Transverse colon (tissue), 4 donors: ENCODE results near the gene GFOD1. TPM values are rescaled to one million over a fixed set of nuclear protein-coding genes. Genes with fewer than 3 reads are reported as not detected.
"Not testable (repeated sequence)": the region's sequence is repeated elsewhere in the genome, so short reads cannot be mapped to it uniquely, and the experiment has no call there.

Source experiments
- DNase-seq: peaks from one replicate; pipeline ENCODE4 v3.0.0-alpha.2; 2019
- H3K27ac ChIP-seq, 4 donors: fragments of 200-600 bp; sonication (generic); 2 replicates each; pipeline ENCODE4 v1.5.1; 2016 to 2018; ENCODE audit warnings: inconsistent platforms in 4 of 4
- H3K27me3 ChIP-seq: fragments of 200-600 bp; sonication (generic); 2 replicates; pipeline ENCODE4 v1.5.1; 2017; ENCODE audit warnings: inconsistent platforms
- H3K36me3 ChIP-seq, 4 donors: fragments of 200-600 bp; sonication (generic); 2 replicates each; pipeline ENCODE4 v1.5.1; 2017 to 2019; ENCODE audit warnings: inconsistent platforms in 4 of 4
- H3K4me1 ChIP-seq, 4 donors: fragments of 200-600 bp; sonication (generic); 2 replicates each; pipeline ENCODE4 v1.5.1; 2017 to 2020; ENCODE audit warnings: inconsistent platforms in 4 of 4
- H3K4me3 ChIP-seq, 4 donors: fragments of 200-600 bp; sonication (generic); 1 replicate in 1 of 4; 2 replicates in 3 of 4; pipeline versions ENCODE4 v1.5.1 to v1.6.1; 2017 to 2019; ENCODE audit warnings: inconsistent platforms in 4 of 4
- H3K9me3 ChIP-seq, 2 donors: fragments of 200-600 bp; sonication (generic); 2 replicates each; pipeline ENCODE4 v1.5.1; 2017 to 2019; ENCODE audit warnings: inconsistent platforms in 2 of 2
- EP300 ChIP-seq: sonication (generic); formaldehyde crosslinking; IDR thresholded peaks from one replicate; pipeline ENCODE4 v1.6.1; 2017; ENCODE audit warnings: antibody characterized with exemption, low read depth
- POLR2A ChIP-seq: fragments of 450-650 bp; IDR thresholded peaks from one replicate; pipeline ENCODE4 v1.6.1; 2016; ENCODE audit warnings: antibody characterized with exemption, mild to moderate bottlenecking, moderate library complexity
- POLR2AphosphoS5 ChIP-seq, 3 donors: sonication (generic); formaldehyde crosslinking; IDR thresholded peaks; one replicate each; pipeline ENCODE4 v1.6.1; 2016; ENCODE audit warnings: antibody characterized with exemption in 3 of 3
- WGBS, 2 donors: methylation state at CpG; one replicate each; pipeline ENCODE4 v1.1.5; 2018; ENCODE audit warnings: low coverage in 1 of 2; 5-methylcytosine and 5-hydroxymethylcytosine counted together
- in situ Hi-C, 4 donors: fragments of 200-750 bp; cut with MboI; loops; one replicate each; pipeline versions ENCODE4 v1.15.0 to v1.15.1; 2017; ENCODE audit warnings: low sequenced_read_pairs in 3 of 4, low pct_ligation_motif_present in 1 of 4, low pct_unique_long_range_greater_than_20kb in 1 of 4
- intact Hi-C: fragments of 100-400 bp; cut with DNase I; formaldehyde crosslinking; loops from one replicate; pipeline ENCODE4 v1.15.1; 2023; ENCODE audit warnings: low total_unique reads
- total RNA-seq, 4 donors: library from RNA; depleted of rRNA; stranded (reverse); fragments of >200 nt; gene quantifications; one replicate each; pipeline ENCODE4 v1.1.0, GENCODE V29; 2016
- TF ChIP-seq, protein P1 (sequence below), 5 experiments: fragments of 200-600 bp in 3 of 5; fragments of 450-650 bp in 2 of 5; sonication (generic) in 3 of 5; IDR thresholded peaks; 1 replicate in 2 of 5; 2 replicates in 3 of 5; pipeline ENCODE4 v1.5.1; 2016 to 2017; ENCODE audit warnings: antibody characterized with exemption in 5 of 5, inconsistent platforms in 3 of 5, mild to moderate bottlenecking in 2 of 5, moderate library complexity in 1 of 5

The GFOD1 gene
- total RNA-seq, 4 donors from 2014 or later = 8.4 to 36.7 (median 19.9) TPM

DNA sequence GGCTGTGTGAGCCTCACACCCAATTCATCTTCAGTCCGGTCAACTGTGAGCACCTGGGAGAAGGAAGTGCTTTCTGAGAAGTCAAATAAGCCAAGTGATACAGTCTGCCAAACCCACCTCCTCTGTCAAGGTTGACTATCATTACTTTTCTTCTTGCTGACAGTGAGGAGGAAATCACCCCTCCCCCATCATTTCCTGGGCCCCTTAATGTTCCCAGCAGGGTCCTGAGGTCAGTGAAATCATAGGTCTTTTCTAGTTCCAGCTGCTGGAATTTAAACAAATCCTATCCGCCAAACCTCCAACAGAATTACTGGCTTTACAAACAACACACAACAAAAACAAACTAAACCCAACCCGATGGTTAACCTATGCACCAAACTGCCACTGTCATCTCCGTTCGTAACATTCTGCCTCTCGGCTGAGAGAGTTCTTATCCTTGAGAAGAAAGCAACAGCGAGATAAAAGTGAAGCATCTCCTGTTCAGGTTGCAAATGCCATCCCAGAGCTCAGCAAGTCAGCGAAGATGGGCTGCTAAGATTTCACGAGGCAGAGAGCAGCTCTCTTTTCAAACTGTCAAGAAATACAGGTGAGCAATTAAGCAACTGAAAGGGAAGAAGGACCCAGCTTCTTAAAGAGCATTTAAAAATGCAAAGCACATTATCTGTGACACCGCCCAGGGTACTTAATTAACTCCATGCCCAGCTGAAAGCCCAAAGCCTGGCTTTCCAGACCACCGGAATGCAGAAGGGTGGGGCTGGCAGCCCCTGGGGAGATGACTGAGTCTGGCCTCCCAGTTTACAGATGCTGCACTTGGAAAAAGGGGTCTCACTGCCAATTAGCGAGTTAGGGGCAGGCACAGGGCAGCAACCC lies 24.7 kb downstream of the GFOD1 start:
- H3K9me3 ChIP-seq = no peaks in the 10 kb centered on the region
- H3K36me3 ChIP-seq = no peaks in the 10 kb centered on the region
- in situ Hi-C loops (no loop called here), intact Hi-C loops (no loop called here)
- no peak for TF ChIP-seq EP300
- TF ChIP-seq, protein P1, sequence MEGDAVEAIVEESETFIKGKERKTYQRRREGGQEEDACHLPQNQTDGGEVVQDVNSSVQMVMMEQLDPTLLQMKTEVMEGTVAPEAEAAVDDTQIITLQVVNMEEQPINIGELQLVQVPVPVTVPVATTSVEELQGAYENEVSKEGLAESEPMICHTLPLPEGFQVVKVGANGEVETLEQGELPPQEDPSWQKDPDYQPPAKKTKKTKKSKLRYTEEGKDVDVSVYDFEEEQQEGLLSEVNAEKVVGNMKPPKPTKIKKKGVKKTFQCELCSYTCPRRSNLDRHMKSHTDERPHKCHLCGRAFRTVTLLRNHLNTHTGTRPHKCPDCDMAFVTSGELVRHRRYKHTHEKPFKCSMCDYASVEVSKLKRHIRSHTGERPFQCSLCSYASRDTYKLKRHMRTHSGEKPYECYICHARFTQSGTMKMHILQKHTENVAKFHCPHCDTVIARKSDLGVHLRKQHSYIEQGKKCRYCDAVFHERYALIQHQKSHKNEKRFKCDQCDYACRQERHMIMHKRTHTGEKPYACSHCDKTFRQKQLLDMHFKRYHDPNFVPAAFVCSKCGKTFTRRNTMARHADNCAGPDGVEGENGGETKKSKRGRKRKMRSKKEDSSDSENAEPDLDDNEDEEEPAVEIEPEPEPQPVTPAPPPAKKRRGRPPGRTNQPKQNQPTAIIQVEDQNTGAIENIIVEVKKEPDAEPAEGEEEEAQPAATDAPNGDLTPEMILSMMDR (IDR thresholded peaks at IDR 0.05) = no peak
- no peak for TF ChIP-seq POLR2AphosphoS5 (IDR thresholded peaks at IDR 0.05)
- TF ChIP-seq POLR2A = no peak
- peaks cover 6 to 29% (median 8%) of the 10 kb centered on the region in 4 donors for H3K4me1 ChIP-seq
- DNase-seq = no peak
- H3K4me3 ChIP-seq = no peak overlapping the region
- no peaks in the 10 kb centered on the region for H3K27me3 ChIP-seq
- H3K27ac ChIP-seq = no peak overlapping the region
- WGBS, 2 donors = 75 to 88% methylated on average over 8 to 12 of the region's 12 CpGs

DNA sequence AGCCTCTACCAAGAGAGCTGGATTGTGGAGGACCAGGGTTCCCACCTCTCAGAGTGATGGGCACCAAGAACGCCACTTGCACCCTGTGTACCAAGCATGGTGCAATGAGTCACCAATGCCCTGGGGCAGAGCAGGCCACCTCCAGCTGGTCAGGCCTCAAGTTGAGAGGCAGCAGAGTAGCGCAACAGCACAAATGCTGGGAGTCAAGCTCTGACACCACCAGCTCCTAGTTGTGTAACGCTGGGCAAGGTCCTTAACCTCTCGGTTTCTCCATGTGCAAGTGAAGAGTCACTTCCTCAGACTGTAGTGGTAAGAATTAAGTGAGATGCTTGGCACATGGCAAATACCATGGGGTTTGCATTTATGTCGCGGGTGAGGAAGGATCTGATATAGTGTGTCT lies 25.6 kb downstream of the GFOD1 start:
- H3K27ac ChIP-seq = no peak overlapping the region
- in situ Hi-C loops (no loop called here), intact Hi-C loops (no loop called here)
- DNase-seq = no peak
- WGBS, 2 donors = 81% methylated on average over 6 of the region's 6 CpGs; no CpG with 5 or more reads in 1 of the 2 donors
- TF ChIP-seq, protein P1 (IDR thresholded peaks at IDR 0.05) = no peak
- TF ChIP-seq POLR2A (no peak), POLR2AphosphoS5 (IDR thresholded peaks at IDR 0.05) (no peak), EP300 (no peak)
- H3K27me3 ChIP-seq = no peaks in the 10 kb centered on the region
- no peak overlapping the region for H3K4me3 ChIP-seq
- H3K9me3 ChIP-seq = no peaks in the 10 kb centered on the region
- peaks cover 0 to 20% (median 7%) of the 10 kb centered on the region in 4 donors for H3K4me1 ChIP-seq
- H3K36me3 ChIP-seq = no peaks in the 10 kb centered on the region

DNA sequence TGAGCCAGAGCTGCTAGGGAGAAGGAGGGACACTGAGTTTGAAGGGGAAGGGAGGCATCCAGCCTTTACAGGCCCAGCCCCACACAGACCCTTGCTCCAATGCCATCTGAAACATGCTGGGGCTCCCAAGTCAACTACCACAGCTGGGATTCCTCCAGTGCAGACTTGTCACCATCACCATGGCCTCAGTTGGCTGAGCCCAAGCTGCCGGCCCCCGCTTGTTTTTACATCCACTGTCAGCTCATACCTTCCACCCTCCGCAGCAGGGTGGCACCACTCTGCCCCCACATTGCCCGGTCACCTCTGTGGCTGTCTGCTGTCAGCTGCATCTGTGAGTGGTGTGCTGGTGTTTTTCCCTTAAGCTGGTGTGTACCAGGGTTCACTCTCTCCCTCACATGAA lies 26.1 kb downstream of the GFOD1 start:
- Histone ChIP-seq H3K27ac (no peak overlapping the region), H3K27me3 (no peaks in the 10 kb centered on the region), H3K36me3 (no peaks in the 10 kb centered on the region), H3K9me3 (no peaks in the 10 kb centered on the region), H3K4me3 (no peak overlapping the region), H3K4me1 (peaks cover 0 to 15% (median 4%) of the 10 kb centered on the region in 4 donors)
- TF ChIP-seq EP300 = no peak
- intact Hi-C loops = no loop called here
- in situ Hi-C loops = no loop called here
- 88% methylated on average over 4 of the region's 4 CpGs; no CpG with 5 or more reads in 1 of the 2 donors for WGBS, 2 donors
- no peak for DNase-seq

DNA sequence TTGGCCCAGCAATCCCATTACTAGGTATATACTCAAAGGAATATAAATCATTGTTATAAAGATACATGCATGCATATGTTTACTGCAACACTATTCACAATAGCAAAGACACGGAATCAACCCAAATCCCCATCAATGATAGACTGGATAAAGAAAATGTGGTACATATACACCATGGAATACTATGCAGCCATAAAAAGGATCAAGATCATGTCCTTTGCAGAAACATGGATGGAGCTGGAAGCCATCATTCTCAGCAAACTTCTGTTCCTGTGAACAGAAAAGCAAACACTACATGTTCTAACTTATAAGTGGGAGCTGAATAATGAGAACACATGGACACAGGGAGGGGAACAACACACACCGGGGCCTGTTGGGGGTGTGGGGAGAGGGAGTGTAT lies 27.1 kb downstream of the GFOD1 start:
- DNase-seq, H3K4me3 ChIP-seq, intact Hi-C loops, H3K9me3 ChIP-seq, H3K36me3 ChIP-seq, H3K27ac ChIP-seq, in situ Hi-C loops, H3K27me3 ChIP-seq: not testable (repeated sequence)
- peaks cover 0 to 15% (median 4%) of the 10 kb centered on the region in 4 donors for H3K4me1 ChIP-seq
- WGBS, 2 donors = 63 to 70% methylated on average over 2 of the region's 2 CpGs

DNA sequence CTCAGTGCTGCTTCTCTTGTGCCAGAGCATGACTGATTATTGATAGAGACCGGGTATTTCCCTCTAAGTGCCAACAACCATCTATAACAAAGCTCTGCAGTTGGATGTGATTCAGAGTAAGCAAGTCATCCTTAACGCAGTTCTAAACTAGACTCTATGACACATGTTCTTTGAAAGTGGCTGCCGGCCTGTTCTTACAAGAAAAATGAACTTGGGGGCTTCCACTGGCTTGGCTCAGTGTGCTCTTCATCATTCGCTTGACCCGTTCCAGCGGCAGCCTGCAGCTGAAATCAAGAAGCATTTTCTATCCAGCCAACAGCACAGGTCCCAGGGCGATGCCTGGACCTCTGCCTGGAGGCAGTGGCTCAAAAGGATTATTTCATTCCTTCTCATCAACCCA lies 29.8 kb downstream of the GFOD1 start:
- Histone ChIP-seq H3K36me3 (no peaks in the 10 kb centered on the region), H3K4me1 (peaks cover 11 to 30% (median 16%) of the 10 kb centered on the region in 4 donors), H3K27ac (peak overlapping the region in 1 of 4 donors; percentile 7), H3K4me3 (no peak overlapping the region), H3K27me3 (no peaks in the 10 kb centered on the region), H3K9me3 (no peaks in the 10 kb centered on the region)
- no peak for DNase-seq
- 80% methylated on average over 7 of the region's 7 CpGs; no CpG with 5 or more reads in 1 of the 2 donors for WGBS, 2 donors
- no peak for TF ChIP-seq EP300
- TF ChIP-seq POLR2AphosphoS5 (IDR thresholded peaks at IDR 0.05) = no peak
- no peak for TF ChIP-seq POLR2A
- TF ChIP-seq, protein P1 (IDR thresholded peaks at IDR 0.05) = no peak
- in situ Hi-C loops = no loop called here
- intact Hi-C loops = no loop called here
